Gastroesophageal sphincter (tissue), 4 donors: ENCODE data around the gene ANKRD33. TPM values are rescaled to one million over a fixed set of nuclear protein-coding genes. Genes with fewer than 3 reads are reported as not detected.
A peak's percentile ranks its signal among the peaks of the same experiment; 100 is the strongest.

Experiments
- ATAC-seq: fragments of 150-250 bp; one replicate; pipeline ENCODE4 v1.9.1; 2016; ENCODE audit warnings: mild to moderate bottlenecking, moderate library complexity
- H3K27ac ChIP-seq, 4 donors: fragments of 200-600 bp; sonication (generic) in 3 of 4; 1 replicate in 3 of 4; 2 replicates in 1 of 4; pipeline ENCODE4 v1.5.1; 2016 to 2019
- H3K27me3 ChIP-seq: fragments of 200-600 bp; sonication (generic); one replicate; pipeline ENCODE4 v1.5.1; 2019
- H3K36me3 ChIP-seq, 2 donors: fragments of 200-600 bp; sonication (generic); one replicate each; pipeline ENCODE4 v1.5.1; 2019; ENCODE audit warnings: control low read depth in 1 of 2
- H3K4me1 ChIP-seq, 3 donors: fragments of 200-600 bp; sonication (generic); 1 replicate in 2 of 3; 2 replicates in 1 of 3; pipeline ENCODE4 v1.5.1; 2016 to 2019; ENCODE audit warnings: control low read depth in 2 of 3
- H3K4me3 ChIP-seq, 2 donors: fragments of 200-600 bp; sonication (generic); one replicate each; pipeline ENCODE4 v1.5.1; 2019; ENCODE audit warnings: mild to moderate bottlenecking in 1 of 2, moderate library complexity in 1 of 2
- H3K9me3 ChIP-seq, 3 donors: fragments of 200-600 bp; sonication (generic); one replicate each; pipeline ENCODE4 v1.5.1; 2017 to 2019; ENCODE audit warnings: control low read depth in 2 of 3
- CTCF ChIP-seq, 4 experiments: fragments of 200-600 bp in 2 of 4; fragments of 450-650 bp in 2 of 4; sonication (generic) in 1 of 4; IDR thresholded peaks; one replicate each; pipeline ENCODE4 v1.5.1; 2017 to 2019; ENCODE audit warnings: antibody characterized with exemption in 4 of 4, mild to moderate bottlenecking in 2 of 4, moderate library complexity in 2 of 4
- EP300 ChIP-seq: sonication (generic); formaldehyde crosslinking; IDR thresholded peaks from one replicate; pipeline ENCODE4 v1.6.1; 2017; ENCODE audit warnings: antibody characterized with exemption, mild to moderate bottlenecking
- POLR2A ChIP-seq, 2 donors: fragments of 450-650 bp; IDR thresholded peaks; one replicate each; pipeline ENCODE4 v1.6.1; 2017; ENCODE audit warnings: antibody characterized with exemption in 2 of 2, mild to moderate bottlenecking in 2 of 2, moderate library complexity in 1 of 2
- POLR2AphosphoS5 ChIP-seq: sonication (generic); formaldehyde crosslinking; IDR thresholded peaks from one replicate; pipeline ENCODE4 v1.6.1; 2017; ENCODE audit warnings: antibody characterized with exemption
- WGBS, 2 donors: methylation state at CpG; one replicate each; pipeline ENCODE4 v1.1.5; 2018; ENCODE audit warnings: low coverage in 1 of 2; 5-methylcytosine and 5-hydroxymethylcytosine counted together
- total RNA-seq, 4 donors: library from RNA; depleted of rRNA; stranded (reverse); fragments of >200 nt; gene quantifications; one replicate each; pipeline ENCODE4 v1.1.0, GENCODE V29; 2016

Gene ANKRD33
- total RNA-seq, 4 donors from 2014 or later: not detected

- Histone ChIP-seq H3K36me3 (no peaks in the 10 kb centered on the region), H3K4me1 (peaks cover 0 to 9% (median 2%) of the 10 kb centered on the region in 3 donors), H3K4me3 (no peak overlapping the region), H3K27me3 (peaks cover 83% of the 10 kb centered on the region), H3K27ac (no peak overlapping the region), H3K9me3 (no peaks in the 10 kb centered on the region)
- TF ChIP-seq POLR2A (IDR thresholded peaks at IDR 0.05) (no peak), POLR2AphosphoS5 (no peak), CTCF (IDR thresholded peaks at IDR 0.05) (no peak), EP300 (no peak)
- ATAC-seq: no peak
- 0 to 51% methylated on average over 2 to 6 of the region's 6 CpGs for WGBS, 2 donors
Measured at GRCh38 chr12:51841727-51842126, 46.2 kb upstream of the ANKRD33 start.

- Histone ChIP-seq H3K36me3 (no peaks in the 10 kb centered on the region), H3K4me1 (peaks cover 0 to 36% (median 16%) of the 10 kb centered on the region in 3 donors), H3K27ac (no peak overlapping the region), H3K27me3 (peaks cover 89% of the 10 kb centered on the region), H3K4me3 (no peak overlapping the region), H3K9me3 (no peaks in the 10 kb centered on the region)
- 66% methylated on average over 2 of the region's 4 CpGs; no CpG with 5 or more reads in 1 of the 2 donors for WGBS, 2 donors
- ATAC-seq: no peak
- TF ChIP-seq POLR2AphosphoS5 (no peak), POLR2A (IDR thresholded peaks at IDR 0.05) (no peak), CTCF (IDR thresholded peaks at IDR 0.05) (no peak), EP300 (no peak)
Measured at GRCh38 chr12:51844854-51845253, 43.0 kb upstream of the ANKRD33 start.

- H3K27me3 ChIP-seq: peaks cover 89% of the 10 kb centered on the region
- no peak for TF ChIP-seq CTCF (IDR thresholded peaks at IDR 0.05)
- TF ChIP-seq POLR2AphosphoS5: no peak
- H3K4me1 ChIP-seq: peaks cover 0 to 40% (median 16%) of the 10 kb centered on the region in 3 donors
- no peak overlapping the region for H3K4me3 ChIP-seq
- 56% methylated on average over 4 of the region's 7 CpGs; no CpG with 5 or more reads in 1 of the 2 donors for WGBS, 2 donors
- H3K9me3 ChIP-seq: no peaks in the 10 kb centered on the region
- no peak for ATAC-seq
- no peak overlapping the region for H3K27ac ChIP-seq
- H3K36me3 ChIP-seq: no peaks in the 10 kb centered on the region
Measured at GRCh38 chr12:51845482-51845881, 42.4 kb upstream of the ANKRD33 start.

GRCh38 chr12:51846271-51846691, 41.6 kb upstream of the ANKRD33 start:
- WGBS, 2 donors: 86% methylated on average over 11 to 12 of the region's 15 CpGs
- H3K27ac ChIP-seq: peak overlapping the region in 1 of 4 donors; percentile 75
- peaks cover 0 to 48% (median 16%) of the 10 kb centered on the region in 3 donors for H3K4me1 ChIP-seq
- ATAC-seq: no peak
- H3K36me3 ChIP-seq: no peaks in the 10 kb centered on the region
- H3K4me3 ChIP-seq: peak overlapping the region in 1 of 2 donors; percentile 57
- H3K27me3 ChIP-seq: peaks cover 82% of the 10 kb centered on the region
- TF ChIP-seq POLR2AphosphoS5 (no peak), POLR2A (IDR thresholded peaks at IDR 0.05) (no peak), EP300 (no peak), CTCF (IDR thresholded peaks at IDR 0.05) (no peak)
- H3K9me3 ChIP-seq: no peaks in the 10 kb centered on the region

- H3K36me3 ChIP-seq: no peaks in the 10 kb centered on the region
- ATAC-seq: peak; percentile 35
- TF ChIP-seq CTCF (IDR thresholded peaks at IDR 0.05): peak in 1 of 4 experiments; percentile 25
- TF ChIP-seq POLR2AphosphoS5: no peak
- peak overlapping the region; percentile 34 to 57 for H3K4me3 ChIP-seq
- H3K27me3 ChIP-seq: peaks cover 74% of the 10 kb centered on the region
- H3K4me1 ChIP-seq: peaks cover 0 to 55% (median 16%) of the 10 kb centered on the region in 3 donors
- no peaks in the 10 kb centered on the region for H3K9me3 ChIP-seq
- H3K27ac ChIP-seq: peak overlapping the region in 3 of 4 donors; percentile 21 to 75 (median 51)
- WGBS, 2 donors: 0% methylated on average over 16 of the region's 59 CpGs; no CpG with 5 or more reads in 1 of the 2 donors
Measured at GRCh38 chr12:51846911-51847642, 40.8 kb upstream of the ANKRD33 start.
